Urinary bladder (tissue), 4 donors: ENCODE measurements around the gene CACNA2D1. TPM values are rescaled to one million over a fixed set of nuclear protein-coding genes. Genes with fewer than 3 reads are reported as not detected.
A peak's percentile ranks its signal among the peaks of the same experiment; 100 is the strongest.

Experiments used
- DNase-seq: peaks from one replicate; pipeline ENCODE4 v3.0.0-alpha.2; 2015; ENCODE audit errors: extremely low spot score
- H3K27ac ChIP-seq: one replicate; pipeline ENCODE4 v1.5.1; 2013; ENCODE audit warnings: low read depth, mild to moderate bottlenecking, moderate library complexity
- H3K36me3 ChIP-seq: one replicate; pipeline ENCODE4 v1.6.1; 2013; ENCODE audit warnings: mild to moderate bottlenecking, moderate library complexity; ENCODE audit not compliant: insufficient read depth
- H3K4me1 ChIP-seq: one replicate; pipeline ENCODE4 v1.6.1; 2013; ENCODE audit warnings: mild to moderate bottlenecking, moderate library complexity; ENCODE audit not compliant: insufficient read depth
- H3K4me3 ChIP-seq: one replicate; pipeline ENCODE4 v1.5.1; 2013; ENCODE audit warnings: low read depth, low read length
- WGBS: extraction: QIAGEN DNeasy Blood & Tissue Kit; methylation state at CpG from one replicate; pipeline ENCODE4 v1.1.7; 2013; 5-methylcytosine and 5-hydroxymethylcytosine counted together
- polyA plus RNA-seq: library from polyadenylated mRNA; stranded (reverse); fragments of 200-250 nt; gene quantifications from one replicate; pipeline ENCODE4 v1.2.3, GENCODE V29; 2013
- total RNA-seq: library from RNA; depleted of rRNA; stranded (reverse); fragments of >200 nt; gene quantifications from one replicate; pipeline ENCODE4 v1.2.3, GENCODE V29; 2014
- donor health status: healthy with polysubstance abuse.
- donor health status: healthy.

Gene CACNA2D1
- total and polyA plus RNA-seq, 2 donors = 18.7 to 89.1 TPM

GRCh38 chr7:82071468-82071867, 372.1 kb downstream of the CACNA2D1 start:
- DNase-seq = no peak
- H3K36me3 ChIP-seq = no peaks in the 10 kb centered on the region
- WGBS = 76% methylated on average over 2 of the region's 2 CpGs
- H3K27ac ChIP-seq = no peak overlapping the region
- no peaks in the 10 kb centered on the region for H3K4me1 ChIP-seq
- H3K4me3 ChIP-seq = no peak overlapping the region

- H3K27ac ChIP-seq = no peak overlapping the region
- no peaks in the 10 kb centered on the region for H3K36me3 ChIP-seq
- WGBS = 94% methylated on average over 2 of the region's 2 CpGs
- H3K4me3 ChIP-seq = no peak overlapping the region
- DNase-seq = no peak
- H3K4me1 ChIP-seq = no peaks in the 10 kb centered on the region
Measured at GRCh38 chr7:82067628-82068264, 375.8 kb downstream of the CACNA2D1 start.

GRCh38 chr7:82057476-82057875, 386.1 kb downstream of the CACNA2D1 start:
- H3K4me3 ChIP-seq = no peak overlapping the region
- H3K4me1 ChIP-seq = no peaks in the 10 kb centered on the region
- 85% methylated on average over 1 of the region's 1 CpG for WGBS
- no peak overlapping the region for H3K27ac ChIP-seq
- DNase-seq = no peak
- H3K36me3 ChIP-seq = no peaks in the 10 kb centered on the region

- Histone ChIP-seq H3K4me3 (no peak overlapping the region), H3K27ac (no peak overlapping the region), H3K4me1 (no peaks in the 10 kb centered on the region), H3K36me3 (no peaks in the 10 kb centered on the region)
- WGBS = 95% methylated on average over 2 of the region's 2 CpGs
- DNase-seq = no peak
Measured at GRCh38 chr7:82056282-82056681, 387.3 kb downstream of the CACNA2D1 start.

GRCh38 chr7:82054544-82054943, 389.0 kb downstream of the CACNA2D1 start:
- no peak overlapping the region for H3K27ac ChIP-seq
- H3K4me1 ChIP-seq = no peaks in the 10 kb centered on the region
- no peak for DNase-seq
- no peaks in the 10 kb centered on the region for H3K36me3 ChIP-seq
- H3K4me3 ChIP-seq = no peak overlapping the region
- WGBS = 78% methylated on average over 1 of the region's 1 CpG

GRCh38 chr7:82053453-82054032, 390.0 kb downstream of the CACNA2D1 start:
- H3K4me1 ChIP-seq = no peaks in the 10 kb centered on the region
- 92% methylated on average over 3 of the region's 3 CpGs for WGBS
- no peak overlapping the region for H3K27ac ChIP-seq
- H3K36me3 ChIP-seq = no peaks in the 10 kb centered on the region
- no peak for DNase-seq
- H3K4me3 ChIP-seq = no peak overlapping the region

- H3K27ac ChIP-seq = no peak overlapping the region
- no peaks in the 10 kb centered on the region for H3K4me1 ChIP-seq
- DNase-seq = peak; percentile 10
- 47% methylated on average over 2 of the region's 2 CpGs for WGBS
- H3K4me3 ChIP-seq = no peak overlapping the region
- H3K36me3 ChIP-seq = no peaks in the 10 kb centered on the region
Measured at GRCh38 chr7:82051601-82052000, 392.0 kb downstream of the CACNA2D1 start.

GRCh38 chr7:82050792-82051191, 392.8 kb downstream of the CACNA2D1 start:
- 33% methylated on average over 4 of the region's 4 CpGs for WGBS
- Histone ChIP-seq H3K4me3 (no peak overlapping the region), H3K36me3 (no peaks in the 10 kb centered on the region), H3K4me1 (no peaks in the 10 kb centered on the region), H3K27ac (no peak overlapping the region)
- DNase-seq = no peak

GRCh38 chr7:82049891-82050533, 393.6 kb downstream of the CACNA2D1 start:
- H3K36me3 ChIP-seq = no peaks in the 10 kb centered on the region
- no peaks in the 10 kb centered on the region for H3K4me1 ChIP-seq
- peak; percentile 8 for DNase-seq
- H3K4me3 ChIP-seq = no peak overlapping the region
- 40% methylated on average over 1 of the region's 1 CpG for WGBS
- no peak overlapping the region for H3K27ac ChIP-seq

- no peak for DNase-seq
- Histone ChIP-seq H3K4me1 (no peaks in the 10 kb centered on the region), H3K27ac (no peak overlapping the region), H3K36me3 (no peaks in the 10 kb centered on the region), H3K4me3 (no peak overlapping the region)
- 42% methylated on average over 5 of the region's 5 CpGs for WGBS
Measured at GRCh38 chr7:82049442-82049841, 394.1 kb downstream of the CACNA2D1 start.

GRCh38 chr7:82044497-82045080, 399.0 kb downstream of the CACNA2D1 start:
- DNase-seq = no peak
- no peaks in the 10 kb centered on the region for H3K36me3 ChIP-seq
- 14% methylated on average over 2 of the region's 2 CpGs for WGBS
- no peak overlapping the region for H3K4me3 ChIP-seq
- no peaks in the 10 kb centered on the region for H3K4me1 ChIP-seq
- H3K27ac ChIP-seq = no peak overlapping the region

GRCh38 chr7:82039621-82040020, 404.0 kb downstream of the CACNA2D1 start:
- H3K36me3 ChIP-seq = no peaks in the 10 kb centered on the region
- WGBS = 88% methylated on average over 1 of the region's 1 CpG
- no peaks in the 10 kb centered on the region for H3K4me1 ChIP-seq
- no peak overlapping the region for H3K27ac ChIP-seq
- no peak for DNase-seq
- no peak overlapping the region for H3K4me3 ChIP-seq

GRCh38 chr7:82036146-82036886, 407.3 kb downstream of the CACNA2D1 start:
- WGBS = 86% methylated on average over 3 of the region's 3 CpGs
- Histone ChIP-seq H3K4me1 (no peaks in the 10 kb centered on the region), H3K27ac (no peak overlapping the region), H3K36me3 (no peaks in the 10 kb centered on the region), H3K4me3 (no peak overlapping the region)
- no peak for DNase-seq
